GM21737 (cell line): Measurements from ENCODE around the gene LYPD1.

Source experiments
- ATAC-seq: cut with Tn5 transposase; IDR thresholded peaks from one replicate; pipeline ENCODE4 v1.9.1; 2021; ENCODE audit warnings: mild to moderate bottlenecking, moderate library complexity; ENCODE audit not compliant: unreplicated experiment

Gene LYPD1

GRCh38 chr2:132599556-132599955, 70.4 kb downstream of the LYPD1 start:
- ATAC-seq = no peak

GRCh38 chr2:132598536-132598935, 71.5 kb downstream of the LYPD1 start:
- ATAC-seq = no peak

- ATAC-seq = no peak
These were observed 72.2 kb downstream of the LYPD1 start for GRCh38 chr2:132597831-132598230.

- ATAC-seq = no peak
These were observed 72.8 kb downstream of the LYPD1 start for GRCh38 chr2:132597166-132597565.

- ATAC-seq = no peak
These were observed 74.3 kb downstream of the LYPD1 start for GRCh38 chr2:132595693-132596092.

- no peak for ATAC-seq
These were observed 74.8 kb downstream of the LYPD1 start for GRCh38 chr2:132595186-132595585.
